PFSK-1 (cell line): Measurements from ENCODE around the gene ADRM1.

Experiments used
- POLR2AphosphoS5 ChIP-seq: IDR thresholded peaks from 2 replicates; pipeline ENCODE4 v1.6.1; 2012; ENCODE audit warnings: low read depth, mild to moderate bottlenecking, control low read depth, low read length, moderate library complexity
- SIN3A ChIP-seq: IDR thresholded peaks from 2 replicates; pipeline ENCODE4 v1.6.1; 2012; ENCODE audit warnings: mild to moderate bottlenecking, low read length, moderate library complexity, borderline replicate concordance; ENCODE audit not compliant: insufficient read depth
- TAF1 ChIP-seq: IDR thresholded peaks from 2 replicates; pipeline ENCODE4 v1.6.1; 2012; ENCODE audit warnings: low read length, control low read depth, borderline replicate concordance; ENCODE audit not compliant: insufficient read depth

DNA sequence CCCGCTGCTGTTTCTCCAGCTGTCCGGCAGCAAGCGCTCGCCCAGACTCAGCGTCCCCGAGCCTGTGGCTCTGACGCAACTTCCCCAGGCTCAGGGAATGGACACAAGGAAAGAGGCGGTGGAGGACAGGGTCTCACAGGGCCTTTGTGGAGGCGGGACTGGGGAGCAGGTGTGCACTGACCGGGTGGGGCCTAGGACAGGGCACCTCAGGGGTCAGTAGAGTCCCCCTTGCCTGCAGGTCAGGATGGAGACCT is 44.3 kb downstream of the ADRM1 start:
- TF ChIP-seq POLR2AphosphoS5 (no peak), TAF1 (no peak), SIN3A (no peak)
